WTC11 (cell line): Measurements from ENCODE around the gene PRKRA. TPM values are rescaled to one million over a fixed set of nuclear protein-coding genes. Genes with fewer than 3 reads are reported as not detected.

Experiments
- ATAC-seq: fragments of 200-7000 bp; cut with Tn5 transposase; 2 replicates; pipeline ENCODE4 v1.10.0; 2021; ENCODE audit warnings: mild to moderate bottlenecking, moderate library complexity
- CTCF ChIA-PET: fragments of 300-600 bp; sonication (Branson Sonifier 250); formaldehyde crosslinking; loops from one replicate; lab custom pipeline; 2021; ENCODE audit warnings: antibody characterized with exemption; lab: Charles Lee
- POLR2A ChIA-PET: fragments of 350-600 bp; sonication (Branson Sonifier 250); formaldehyde crosslinking; loops from one replicate; lab custom pipeline; 2021; ENCODE audit warnings: antibody characterized with exemption; lab: Charles Lee
- DNase-seq: peaks from one replicate; pipeline ENCODE4 v3.0.0; 2021; ENCODE audit warnings: low spot score
- H3K27ac Mint-ChIP-seq: 2 replicates; pipeline ENCODE4 v1.8.0; 2021; ENCODE audit warnings: mixed read lengths
- H3K27me3 Mint-ChIP-seq: 2 replicates; pipeline ENCODE4 v1.8.0; 2021; ENCODE audit warnings: low read depth, mild to moderate bottlenecking, moderate library complexity, mixed read lengths
- H3K36me3 Mint-ChIP-seq: 2 replicates; pipeline ENCODE4 v1.8.0; 2021; ENCODE audit warnings: mixed read lengths
- H3K4me1 Mint-ChIP-seq: 2 replicates; pipeline ENCODE4 v1.8.0; 2022; ENCODE audit warnings: mixed read lengths
- H3K4me3 Mint-ChIP-seq: 2 replicates; pipeline ENCODE4 v1.8.0; 2021; ENCODE audit warnings: mild to moderate bottlenecking, moderate library complexity, mixed read lengths
- H3K9me3 Mint-ChIP-seq: 2 replicates; pipeline ENCODE4 v1.8.0; 2021; ENCODE audit warnings: mixed read lengths
- ATF1 ChIP-seq: sonication (generic); formaldehyde crosslinking; IDR thresholded peaks from 2 replicates; pipeline ENCODE4 v1.8.1; 2023; ENCODE audit warnings: mild to moderate bottlenecking, moderate library complexity, missing genetic modification reagents
- CREB1 ChIP-seq: sonication (generic); formaldehyde crosslinking; IDR thresholded peaks from 2 replicates; pipeline ENCODE4 v1.8.0; 2023; ENCODE audit warnings: mild to moderate bottlenecking, missing genetic modification reagents
- ESRRA ChIP-seq: sonication (generic); formaldehyde crosslinking; IDR thresholded peaks from 2 replicates; pipeline ENCODE4 v1.8.1; 2022; ENCODE audit warnings: mild to moderate bottlenecking, missing genetic modification reagents, borderline replicate concordance
- ETV6 ChIP-seq: sonication (generic); formaldehyde crosslinking; IDR thresholded peaks from 2 replicates; pipeline ENCODE4 v1.8.1; 2022; ENCODE audit warnings: mild to moderate bottlenecking, missing genetic modification reagents
- FOXP1 ChIP-seq: sonication (generic); formaldehyde crosslinking; IDR thresholded peaks from 2 replicates; pipeline ENCODE4 v1.8.0; 2022; ENCODE audit warnings: missing genetic modification reagents, mild to moderate bottlenecking, moderate library complexity, borderline replicate concordance
- JUN ChIP-seq: sonication (generic); formaldehyde crosslinking; IDR thresholded peaks from 2 replicates; pipeline ENCODE4 v1.8.0; 2023; ENCODE audit warnings: mild to moderate bottlenecking, missing genetic modification reagents
- KAT7 ChIP-seq: sonication (generic); formaldehyde crosslinking; IDR thresholded peaks from 2 replicates; pipeline ENCODE4 v1.8.1; 2023; ENCODE audit warnings: missing genetic modification reagents, mild to moderate bottlenecking, borderline replicate concordance
- MYBL2 ChIP-seq: sonication (generic); formaldehyde crosslinking; IDR thresholded peaks from 2 replicates; pipeline ENCODE4 v1.8.1; 2023; ENCODE audit warnings: mild to moderate bottlenecking, moderate library complexity, missing genetic modification reagents
- NFATC4 ChIP-seq: fragments of 250-450 bp; sonication (Bioruptor Pico); IDR thresholded peaks from 2 replicates; pipeline ENCODE4 v1.9.0; 2021; ENCODE audit warnings: mild to moderate bottlenecking
- NR2C2 ChIP-seq: sonication (generic); formaldehyde crosslinking; IDR thresholded peaks from 2 replicates; pipeline ENCODE4 v1.8.0; 2022; ENCODE audit warnings: mild to moderate bottlenecking, missing genetic modification reagents
- OVOL2 ChIP-seq: fragments of 250-450 bp; sonication (Bioruptor Pico); IDR thresholded peaks from 2 replicates; pipeline ENCODE4 v1.9.0; 2021; ENCODE audit warnings: mild to moderate bottlenecking, borderline replicate concordance
- TEAD4 ChIP-seq: sonication (generic); formaldehyde crosslinking; IDR thresholded peaks from 2 replicates; pipeline ENCODE4 v1.8.0; 2022; ENCODE audit warnings: mild to moderate bottlenecking, missing genetic modification reagents
- TP53 ChIP-seq: sonication (generic); formaldehyde crosslinking; IDR thresholded peaks from 2 replicates; pipeline ENCODE4 v1.8.1; 2023; ENCODE audit warnings: mild to moderate bottlenecking, missing genetic modification reagents
- ZNF232 ChIP-seq: sonication (generic); formaldehyde crosslinking; IDR thresholded peaks from 2 replicates; pipeline ENCODE4 v1.8.0; 2022; ENCODE audit warnings: mild to moderate bottlenecking, missing genetic modification reagents
- total RNA-seq: library from RNA; stranded (reverse); gene quantifications from 3 replicates; pipeline ENCODE4 v1.2.3, GENCODE V29; 2021
- TF ChIP-seq, protein P1 (sequence below): sonication (generic); formaldehyde crosslinking; IDR thresholded peaks from 2 replicates; pipeline ENCODE4 v1.8.0; 2022; ENCODE audit warnings: mild to moderate bottlenecking, missing genetic modification reagents
- TF ChIP-seq, protein P2 (sequence below): sonication (generic); formaldehyde crosslinking; IDR thresholded peaks from 2 replicates; pipeline ENCODE4 v1.8.0; 2022; ENCODE audit warnings: mild to moderate bottlenecking, missing genetic modification reagents
- TF ChIP-seq, protein P3 (sequence below): sonication (generic); formaldehyde crosslinking; IDR thresholded peaks from 2 replicates; pipeline ENCODE4 v1.8.0; 2023; ENCODE audit warnings: mild to moderate bottlenecking, missing genetic modification reagents
- TF ChIP-seq, protein P4 (sequence below): sonication (generic); formaldehyde crosslinking; IDR thresholded peaks from 2 replicates; pipeline ENCODE4 v1.8.1; 2023; ENCODE audit warnings: mild to moderate bottlenecking, missing genetic modification reagents, moderate library complexity
- TF ChIP-seq, protein P5 (sequence below): sonication (generic); formaldehyde crosslinking; IDR thresholded peaks from 2 replicates; pipeline ENCODE4 v1.8.1; 2022; ENCODE audit warnings: low read depth, missing genetic modification reagents, borderline replicate concordance
- TF ChIP-seq, protein P6 (sequence below): sonication (generic); formaldehyde crosslinking; IDR thresholded peaks from 2 replicates; pipeline ENCODE4 v1.8.0; 2022; ENCODE audit warnings: missing genetic modification reagents
- TF ChIP-seq, protein P7 (sequence below): fragments of 250-450 bp; sonication (Bioruptor Pico); IDR thresholded peaks from 2 replicates; pipeline ENCODE4 v1.9.0; 2021; ENCODE audit warnings: mild to moderate bottlenecking

PRKRA gene
- total RNA-seq, 1 experiment from 2014 or later, result 55.4 TPM

DNA sequence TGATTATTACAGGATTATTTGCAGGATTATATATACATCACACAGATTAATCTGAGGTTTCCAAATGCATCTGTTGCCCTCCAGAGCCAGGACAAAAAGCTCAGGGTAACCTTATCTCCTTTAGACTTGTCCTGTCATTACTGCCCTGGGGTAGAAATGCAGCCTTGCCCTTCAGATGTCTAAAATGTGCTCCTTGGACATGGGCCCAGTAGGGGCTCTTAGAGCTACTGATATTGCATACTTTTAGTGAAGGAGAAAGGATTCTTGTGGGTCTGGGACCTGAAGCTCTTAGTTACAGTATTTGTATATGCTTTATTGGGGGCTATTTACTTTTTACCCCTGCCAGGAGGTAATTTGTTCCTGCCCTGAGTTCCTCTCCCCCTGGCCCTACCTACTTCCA lies 56.1 kb downstream of the PRKRA start:
- Mint-ChIP-seq H3K9me3 (no peaks in the 10 kb centered on the region), H3K36me3 (no peaks in the 10 kb centered on the region), H3K4me3 (no peak overlapping the region), H3K27me3 (no peaks in the 10 kb centered on the region), H3K27ac (no peak overlapping the region), H3K4me1 (no peaks in the 10 kb centered on the region)
- TF ChIP-seq JUN (CRISPR knock-in tag) (no peak), MYBL2 (CRISPR knock-in tag) (no peak), FOXP1 (CRISPR knock-in tag) (no peak), ESRRA (CRISPR knock-in tag) (no peak), CREB1 (no peak), NFATC4 (no peak)
- TF ChIP-seq, protein P1, sequence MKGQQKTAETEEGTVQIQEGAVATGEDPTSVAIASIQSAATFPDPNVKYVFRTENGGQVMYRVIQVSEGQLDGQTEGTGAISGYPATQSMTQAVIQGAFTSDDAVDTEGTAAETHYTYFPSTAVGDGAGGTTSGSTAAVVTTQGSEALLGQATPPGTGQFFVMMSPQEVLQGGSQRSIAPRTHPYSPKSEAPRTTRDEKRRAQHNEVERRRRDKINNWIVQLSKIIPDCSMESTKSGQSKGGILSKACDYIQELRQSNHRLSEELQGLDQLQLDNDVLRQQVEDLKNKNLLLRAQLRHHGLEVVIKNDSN (CRISPR knock-in tag), result no peak
- TF ChIP-seq, protein P2, sequence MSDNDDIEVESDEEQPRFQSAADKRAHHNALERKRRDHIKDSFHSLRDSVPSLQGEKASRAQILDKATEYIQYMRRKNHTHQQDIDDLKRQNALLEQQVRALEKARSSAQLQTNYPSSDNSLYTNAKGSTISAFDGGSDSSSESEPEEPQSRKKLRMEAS (CRISPR knock-in tag), result no peak
- CTCF ChIA-PET, result interaction anchor here (1.6 to 1.8 kb wide), 2 partner anchors 20 to 283 kb away, joined by 7 read pairs; partner anchors contain the start of gene RBM45
- ATAC-seq (no peak), DNase-seq (no peak)
- POLR2A ChIA-PET, result no interaction called here

DNA sequence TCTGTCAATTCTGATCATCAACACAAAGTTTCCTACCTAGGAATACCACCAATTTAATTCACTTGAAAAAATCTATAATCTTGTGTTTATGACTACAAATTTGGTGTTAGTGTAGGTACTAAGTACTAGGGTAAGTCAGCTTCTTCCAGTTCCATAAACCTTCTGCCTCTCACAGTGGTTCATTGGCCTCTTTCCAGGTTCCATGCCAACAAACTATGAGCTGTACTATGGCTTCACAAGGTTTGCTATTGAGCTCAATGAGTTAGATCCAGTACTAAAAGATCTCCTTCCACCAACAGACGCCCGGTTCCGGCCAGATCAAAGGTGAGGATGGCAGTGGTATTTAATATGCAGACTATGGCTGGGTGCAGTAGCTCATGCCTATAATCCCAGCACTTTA lies 58.8 kb downstream of the PRKRA start:
- no peak for ATAC-seq
- no peak overlapping the region for H3K4me3 Mint-ChIP-seq
- 0 out of 2 replicates have a peak, but pooled peaks cover 4% of the 10 kb centered on the region for H3K36me3 Mint-ChIP-seq
- H3K4me1 Mint-ChIP-seq, result no peaks in the 10 kb centered on the region
- no peak overlapping the region for H3K27ac Mint-ChIP-seq
- CTCF ChIA-PET, result interaction anchor here (0.7 to 1.4 kb wide), 2 partner anchors 23 to 280 kb away, joined by 3 to 4 read pairs; partner anchors contain the start of gene RBM45
- POLR2A ChIA-PET, result interaction anchor here (0.8 kb wide), 1 partner anchor 202 kb away, joined by 5 read pairs; no protein-coding TSS in a partner anchor
- DNase-seq, result no peak
- no peaks in the 10 kb centered on the region for H3K27me3 Mint-ChIP-seq
- no peaks in the 10 kb centered on the region for H3K9me3 Mint-ChIP-seq
- TF ChIP-seq ATF1 (CRISPR knock-in tag) (no peak), ESRRA (CRISPR knock-in tag) (no peak), ETV6 (no peak), KAT7 (CRISPR knock-in tag) (no peak), OVOL2 (no peak), TP53 (CRISPR knock-in tag) (no peak), ZNF232 (CRISPR knock-in tag) (no peak), NR2C2 (CRISPR knock-in tag) (no peak), MYBL2 (CRISPR knock-in tag) (no peak), TEAD4 (no peak)
- TF ChIP-seq, protein P3, sequence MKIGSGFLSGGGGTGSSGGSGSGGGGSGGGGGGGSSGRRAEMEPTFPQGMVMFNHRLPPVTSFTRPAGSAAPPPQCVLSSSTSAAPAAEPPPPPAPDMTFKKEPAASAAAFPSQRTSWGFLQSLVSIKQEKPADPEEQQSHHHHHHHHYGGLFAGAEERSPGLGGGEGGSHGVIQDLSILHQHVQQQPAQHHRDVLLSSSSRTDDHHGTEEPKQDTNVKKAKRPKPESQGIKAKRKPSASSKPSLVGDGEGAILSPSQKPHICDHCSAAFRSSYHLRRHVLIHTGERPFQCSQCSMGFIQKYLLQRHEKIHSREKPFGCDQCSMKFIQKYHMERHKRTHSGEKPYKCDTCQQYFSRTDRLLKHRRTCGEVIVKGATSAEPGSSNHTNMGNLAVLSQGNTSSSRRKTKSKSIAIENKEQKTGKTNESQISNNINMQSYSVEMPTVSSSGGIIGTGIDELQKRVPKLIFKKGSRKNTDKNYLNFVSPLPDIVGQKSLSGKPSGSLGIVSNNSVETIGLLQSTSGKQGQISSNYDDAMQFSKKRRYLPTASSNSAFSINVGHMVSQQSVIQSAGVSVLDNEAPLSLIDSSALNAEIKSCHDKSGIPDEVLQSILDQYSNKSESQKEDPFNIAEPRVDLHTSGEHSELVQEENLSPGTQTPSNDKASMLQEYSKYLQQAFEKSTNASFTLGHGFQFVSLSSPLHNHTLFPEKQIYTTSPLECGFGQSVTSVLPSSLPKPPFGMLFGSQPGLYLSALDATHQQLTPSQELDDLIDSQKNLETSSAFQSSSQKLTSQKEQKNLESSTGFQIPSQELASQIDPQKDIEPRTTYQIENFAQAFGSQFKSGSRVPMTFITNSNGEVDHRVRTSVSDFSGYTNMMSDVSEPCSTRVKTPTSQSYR (CRISPR knock-in tag), result no peak
- TF ChIP-seq, protein P4, sequence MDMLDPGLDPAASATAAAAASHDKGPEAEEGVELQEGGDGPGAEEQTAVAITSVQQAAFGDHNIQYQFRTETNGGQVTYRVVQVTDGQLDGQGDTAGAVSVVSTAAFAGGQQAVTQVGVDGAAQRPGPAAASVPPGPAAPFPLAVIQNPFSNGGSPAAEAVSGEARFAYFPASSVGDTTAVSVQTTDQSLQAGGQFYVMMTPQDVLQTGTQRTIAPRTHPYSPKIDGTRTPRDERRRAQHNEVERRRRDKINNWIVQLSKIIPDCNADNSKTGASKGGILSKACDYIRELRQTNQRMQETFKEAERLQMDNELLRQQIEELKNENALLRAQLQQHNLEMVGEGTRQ, result no peak
- TF ChIP-seq, protein P5, sequence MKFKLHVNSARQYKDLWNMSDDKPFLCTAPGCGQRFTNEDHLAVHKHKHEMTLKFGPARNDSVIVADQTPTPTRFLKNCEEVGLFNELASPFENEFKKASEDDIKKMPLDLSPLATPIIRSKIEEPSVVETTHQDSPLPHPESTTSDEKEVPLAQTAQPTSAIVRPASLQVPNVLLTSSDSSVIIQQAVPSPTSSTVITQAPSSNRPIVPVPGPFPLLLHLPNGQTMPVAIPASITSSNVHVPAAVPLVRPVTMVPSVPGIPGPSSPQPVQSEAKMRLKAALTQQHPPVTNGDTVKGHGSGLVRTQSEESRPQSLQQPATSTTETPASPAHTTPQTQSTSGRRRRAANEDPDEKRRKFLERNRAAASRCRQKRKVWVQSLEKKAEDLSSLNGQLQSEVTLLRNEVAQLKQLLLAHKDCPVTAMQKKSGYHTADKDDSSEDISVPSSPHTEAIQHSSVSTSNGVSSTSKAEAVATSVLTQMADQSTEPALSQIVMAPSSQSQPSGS (CRISPR knock-in tag), result no peak
- TF ChIP-seq, protein P6, sequence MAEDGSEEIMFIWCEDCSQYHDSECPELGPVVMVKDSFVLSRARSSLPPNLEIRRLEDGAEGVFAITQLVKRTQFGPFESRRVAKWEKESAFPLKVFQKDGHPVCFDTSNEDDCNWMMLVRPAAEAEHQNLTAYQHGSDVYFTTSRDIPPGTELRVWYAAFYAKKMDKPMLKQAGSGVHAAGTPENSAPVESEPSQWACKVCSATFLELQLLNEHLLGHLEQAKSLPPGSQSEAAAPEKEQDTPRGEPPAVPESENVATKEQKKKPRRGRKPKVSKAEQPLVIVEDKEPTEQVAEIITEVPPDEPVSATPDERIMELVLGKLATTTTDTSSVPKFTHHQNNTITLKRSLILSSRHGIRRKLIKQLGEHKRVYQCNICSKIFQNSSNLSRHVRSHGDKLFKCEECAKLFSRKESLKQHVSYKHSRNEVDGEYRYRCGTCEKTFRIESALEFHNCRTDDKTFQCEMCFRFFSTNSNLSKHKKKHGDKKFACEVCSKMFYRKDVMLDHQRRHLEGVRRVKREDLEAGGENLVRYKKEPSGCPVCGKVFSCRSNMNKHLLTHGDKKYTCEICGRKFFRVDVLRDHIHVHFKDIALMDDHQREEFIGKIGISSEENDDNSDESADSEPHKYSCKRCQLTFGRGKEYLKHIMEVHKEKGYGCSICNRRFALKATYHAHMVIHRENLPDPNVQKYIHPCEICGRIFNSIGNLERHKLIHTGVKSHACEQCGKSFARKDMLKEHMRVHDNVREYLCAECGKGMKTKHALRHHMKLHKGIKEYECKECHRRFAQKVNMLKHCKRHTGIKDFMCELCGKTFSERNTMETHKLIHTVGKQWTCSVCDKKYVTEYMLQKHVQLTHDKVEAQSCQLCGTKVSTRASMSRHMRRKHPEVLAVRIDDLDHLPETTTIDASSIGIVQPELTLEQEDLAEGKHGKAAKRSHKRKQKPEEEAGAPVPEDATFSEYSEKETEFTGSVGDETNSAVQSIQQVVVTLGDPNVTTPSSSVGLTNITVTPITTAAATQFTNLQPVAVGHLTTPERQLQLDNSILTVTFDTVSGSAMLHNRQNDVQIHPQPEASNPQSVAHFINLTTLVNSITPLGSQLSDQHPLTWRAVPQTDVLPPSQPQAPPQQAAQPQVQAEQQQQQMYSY (CRISPR knock-in tag), result no peak
- TF ChIP-seq, protein P2 (CRISPR knock-in tag), result no peak
- TF ChIP-seq, protein P7, sequence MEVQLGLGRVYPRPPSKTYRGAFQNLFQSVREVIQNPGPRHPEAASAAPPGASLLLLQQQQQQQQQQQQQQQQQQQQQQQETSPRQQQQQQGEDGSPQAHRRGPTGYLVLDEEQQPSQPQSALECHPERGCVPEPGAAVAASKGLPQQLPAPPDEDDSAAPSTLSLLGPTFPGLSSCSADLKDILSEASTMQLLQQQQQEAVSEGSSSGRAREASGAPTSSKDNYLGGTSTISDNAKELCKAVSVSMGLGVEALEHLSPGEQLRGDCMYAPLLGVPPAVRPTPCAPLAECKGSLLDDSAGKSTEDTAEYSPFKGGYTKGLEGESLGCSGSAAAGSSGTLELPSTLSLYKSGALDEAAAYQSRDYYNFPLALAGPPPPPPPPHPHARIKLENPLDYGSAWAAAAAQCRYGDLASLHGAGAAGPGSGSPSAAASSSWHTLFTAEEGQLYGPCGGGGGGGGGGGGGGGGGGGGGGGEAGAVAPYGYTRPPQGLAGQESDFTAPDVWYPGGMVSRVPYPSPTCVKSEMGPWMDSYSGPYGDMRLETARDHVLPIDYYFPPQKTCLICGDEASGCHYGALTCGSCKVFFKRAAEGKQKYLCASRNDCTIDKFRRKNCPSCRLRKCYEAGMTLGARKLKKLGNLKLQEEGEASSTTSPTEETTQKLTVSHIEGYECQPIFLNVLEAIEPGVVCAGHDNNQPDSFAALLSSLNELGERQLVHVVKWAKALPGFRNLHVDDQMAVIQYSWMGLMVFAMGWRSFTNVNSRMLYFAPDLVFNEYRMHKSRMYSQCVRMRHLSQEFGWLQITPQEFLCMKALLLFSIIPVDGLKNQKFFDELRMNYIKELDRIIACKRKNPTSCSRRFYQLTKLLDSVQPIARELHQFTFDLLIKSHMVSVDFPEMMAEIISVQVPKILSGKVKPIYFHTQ, result no peak
